Type B pancreatic cell (in vitro differentiated cells): Measurements from ENCODE around the gene PKP3. TPM values are rescaled to one million over a fixed set of nuclear protein-coding genes. Genes with fewer than 3 reads are reported as not detected.

Experiments
- DNase-seq: peaks from one replicate; pipeline ENCODE4 v3.0.0; 2021; ENCODE audit warnings: mixed read lengths; ENCODE audit not compliant: unreplicated experiment; ENCODE audit errors: extremely low spot score
- H3K27ac Mint-ChIP-seq: 2 replicates; pipeline ENCODE4 v1.8.0; 2021; ENCODE audit warnings: mild to moderate bottlenecking, mixed read lengths
- H3K27me3 Mint-ChIP-seq: 2 replicates; pipeline ENCODE4 v1.8.0; 2021; ENCODE audit warnings: mixed read lengths
- H3K36me3 Mint-ChIP-seq: 2 replicates; pipeline ENCODE4 v1.8.0; 2021; ENCODE audit warnings: mixed read lengths
- H3K4me1 Mint-ChIP-seq: one replicate; pipeline ENCODE4 v1.8.0; 2021; ENCODE audit warnings: mixed read lengths; ENCODE audit not compliant: unreplicated experiment
- H3K4me3 Mint-ChIP-seq: 2 replicates; pipeline ENCODE4 v1.8.0; 2021; ENCODE audit warnings: mild to moderate bottlenecking, mixed read lengths
- H3K9me3 Mint-ChIP-seq: 2 replicates; pipeline ENCODE4 v1.8.0; 2021; ENCODE audit warnings: mixed read lengths
- CTCF ChIP-seq: fragments of 200-600 bp; sonication (generic); conservative IDR thresholded peaks from 2 replicates; pipeline ENCODE4 v1.5.0; 2021; ENCODE audit warnings: antibody characterized with exemption, mild to moderate bottlenecking
- total RNA-seq: library from RNA; stranded (reverse); gene quantifications from 2 replicates; pipeline ENCODE4 v1.2.1, GENCODE V29; 2021; ENCODE audit warnings: low replicate concordance

Gene PKP3
- total RNA-seq, 1 donor from 2014 or later = 51.6 TPM

GRCh38 chr11:380996-381395 lies 13.0 kb upstream of the PKP3 start:
- no peak for TF ChIP-seq CTCF
- no peaks in the 10 kb centered on the region for H3K9me3 Mint-ChIP-seq
- H3K27me3 Mint-ChIP-seq = no peaks in the 10 kb centered on the region
- peaks cover 19% of the 10 kb centered on the region for H3K36me3 Mint-ChIP-seq
- peaks cover 3% of the 10 kb centered on the region for H3K4me1 Mint-ChIP-seq
- no peak overlapping the region for H3K4me3 Mint-ChIP-seq
- no peak for DNase-seq
- H3K27ac Mint-ChIP-seq = no peak overlapping the region

DNA sequence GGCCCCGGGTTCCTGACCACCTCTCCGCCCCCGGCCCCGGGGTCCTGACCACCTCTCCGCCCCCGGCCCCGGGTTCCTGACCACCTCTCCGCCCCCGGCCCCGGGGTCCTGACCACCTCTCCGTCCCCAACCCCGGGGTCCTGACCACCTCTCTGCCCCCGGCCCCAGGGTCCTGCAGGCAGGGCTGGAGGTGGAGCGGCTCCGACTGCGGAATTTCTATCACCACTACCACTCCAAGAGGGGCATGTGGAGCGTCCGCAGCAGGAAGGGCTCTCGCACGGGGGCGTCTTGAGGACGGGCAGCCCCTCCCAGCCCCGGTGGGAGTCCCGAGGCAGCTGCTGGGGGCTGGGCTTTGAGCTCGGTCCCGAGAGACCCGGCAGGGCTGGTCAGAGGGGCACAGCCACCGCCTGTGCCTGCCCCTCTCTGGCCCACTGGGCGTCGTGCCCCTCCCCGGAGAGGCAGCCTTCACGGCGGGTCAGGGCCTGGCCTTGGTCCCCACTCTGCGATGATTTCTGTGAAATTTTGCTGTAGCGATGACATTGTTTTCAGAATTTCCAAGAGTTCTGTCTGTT lies 12.4 kb upstream of the PKP3 start:
- Mint-ChIP-seq H3K27me3 (no peaks in the 10 kb centered on the region), H3K9me3 (peaks cover under 1% of the 10 kb centered on the region), H3K4me1 (peaks cover 3% of the 10 kb centered on the region), H3K4me3 (no peak overlapping the region), H3K27ac (no peak overlapping the region), H3K36me3 (peaks cover 19% of the 10 kb centered on the region)
- TF ChIP-seq CTCF = no peak
- DNase-seq = no peak

- peaks cover 7% of the 10 kb centered on the region for H3K9me3 Mint-ChIP-seq
- peaks cover under 1% of the 10 kb centered on the region for H3K27me3 Mint-ChIP-seq
- H3K27ac Mint-ChIP-seq = no peak overlapping the region
- TF ChIP-seq CTCF = no peak
- no peak overlapping the region for H3K4me3 Mint-ChIP-seq
- peaks cover 3% of the 10 kb centered on the region for H3K4me1 Mint-ChIP-seq
- DNase-seq = no peak
- H3K36me3 Mint-ChIP-seq = peaks cover 19% of the 10 kb centered on the region
Observed at GRCh38 chr11:382081-382629, 11.9 kb upstream of the PKP3 start.

DNA sequence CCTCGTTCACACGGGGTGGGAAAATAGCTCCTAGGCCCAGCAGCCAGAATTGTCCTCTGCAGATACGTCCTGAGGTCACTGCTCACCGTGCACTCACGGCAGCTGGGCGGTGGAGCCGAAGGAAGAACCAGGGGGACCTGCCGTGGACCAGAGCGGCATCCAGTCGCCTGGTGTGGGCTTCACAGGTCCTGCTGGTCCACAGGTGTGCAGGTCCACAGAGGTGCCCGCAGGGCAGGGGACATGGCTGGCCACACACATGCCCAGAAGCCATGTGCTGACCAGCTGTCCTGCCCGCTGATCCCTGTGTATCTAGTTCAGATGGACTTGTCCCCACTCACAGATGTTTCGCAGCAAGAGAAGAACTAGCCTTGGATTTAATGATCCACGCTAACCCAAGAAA lies 10.6 kb upstream of the PKP3 start:
- H3K4me3 Mint-ChIP-seq = no peak overlapping the region
- H3K4me1 Mint-ChIP-seq = peaks cover 3% of the 10 kb centered on the region
- H3K9me3 Mint-ChIP-seq = peaks cover 9% of the 10 kb centered on the region
- H3K27ac Mint-ChIP-seq = peak overlapping the region; percentile 73
- peaks cover 9% of the 10 kb centered on the region for H3K27me3 Mint-ChIP-seq
- H3K36me3 Mint-ChIP-seq = peaks cover 12% of the 10 kb centered on the region
- TF ChIP-seq CTCF = no peak
- no peak for DNase-seq

- Mint-ChIP-seq H3K4me3 (no peak overlapping the region), H3K27ac (no peak overlapping the region), H3K9me3 (peaks cover 9% of the 10 kb centered on the region), H3K4me1 (peaks cover 3% of the 10 kb centered on the region), H3K27me3 (peaks cover 9% of the 10 kb centered on the region), H3K36me3 (peaks cover 8% of the 10 kb centered on the region)
- no peak for TF ChIP-seq CTCF
- no peak for DNase-seq
Observed at GRCh38 chr11:384511-384910, 9.5 kb upstream of the PKP3 start.
